Measurements from ENCODE around the gene SLC25A43.
"Not testable (repeated sequence)": the region's sequence is repeated elsewhere in the genome, so short reads cannot be mapped to it uniquely, and the experiment has no call there.

SLC25A43 gene

GRCh38 chrX:119468551-119469312, 69.6 kb downstream of the SLC25A43 start:
- DNase-seq: peak; percentile 75

DNA sequence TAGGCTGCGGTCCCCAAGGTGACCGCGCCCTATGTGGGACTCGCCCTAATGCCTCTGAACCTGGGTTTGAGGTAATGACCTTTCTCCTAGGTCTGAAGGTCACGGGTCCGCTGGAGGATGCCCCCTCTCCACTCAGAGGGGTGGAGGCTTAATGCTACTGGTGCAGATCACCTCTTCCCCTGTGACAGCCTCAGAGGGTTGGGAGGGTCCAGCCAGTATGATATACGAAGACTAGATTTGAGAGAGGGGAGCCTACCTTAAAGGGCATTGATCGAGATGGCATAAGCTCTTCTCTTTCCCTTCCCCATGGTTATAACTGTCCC, 70.1 kb downstream of the SLC25A43 start:
- no peak for DNase-seq

GRCh38 chrX:119474615-119475388, 75.7 kb downstream of the SLC25A43 start:
- DNase-seq: no peak

DNA sequence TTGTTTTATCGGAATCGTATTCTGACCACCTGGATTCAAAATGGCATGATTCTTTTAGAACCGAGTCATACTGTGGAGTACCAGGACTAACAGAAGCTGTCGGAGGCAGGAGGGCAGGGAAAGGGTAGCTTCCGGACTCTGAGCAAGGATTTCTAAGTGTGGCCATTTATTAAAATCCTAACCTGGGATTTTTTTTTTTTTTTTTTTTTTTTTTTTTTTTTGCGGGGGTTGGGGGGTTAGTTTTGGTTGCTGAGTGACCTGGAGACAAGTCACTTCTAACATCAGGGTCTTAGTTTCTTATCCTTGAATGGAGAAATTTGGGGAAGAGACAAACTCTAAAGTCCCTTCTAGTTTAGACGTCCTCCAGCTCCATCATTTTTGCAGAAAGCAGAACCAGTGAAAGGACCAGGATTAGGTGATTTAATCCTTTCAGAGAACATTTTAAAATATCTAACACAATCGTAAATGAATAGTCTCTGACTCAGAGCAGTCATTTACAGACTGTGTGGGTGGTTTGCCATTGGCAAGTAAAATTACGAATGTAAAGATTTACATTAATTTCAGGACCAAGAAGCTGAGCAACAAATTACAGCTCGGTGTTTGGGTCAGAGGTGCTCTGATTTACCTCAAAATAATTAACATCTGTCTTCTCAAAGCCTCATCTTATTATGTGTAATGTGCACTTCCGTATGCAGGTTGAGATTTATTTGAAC, 76.4 kb downstream of the SLC25A43 start:
- DNase-seq: no peak

DNA sequence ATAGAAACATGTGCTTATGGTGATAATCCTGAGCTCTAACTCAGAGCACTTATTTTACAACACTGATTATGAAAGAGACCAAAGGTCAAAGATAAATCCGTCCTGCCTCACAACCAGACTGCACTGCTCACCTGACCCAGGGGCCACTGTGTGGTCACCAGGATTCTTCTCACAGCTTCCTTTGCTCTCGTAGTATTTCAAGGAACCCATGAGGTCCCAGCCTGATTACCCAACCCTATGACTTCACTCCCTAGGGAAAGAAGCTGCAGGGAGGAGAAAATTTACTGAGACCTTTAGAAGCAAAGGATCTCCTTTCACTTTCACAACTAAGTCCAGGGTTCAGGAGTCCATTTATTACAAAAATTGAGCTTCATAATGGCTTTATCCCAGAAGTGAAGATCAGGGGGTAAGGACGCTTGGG, 78.7 kb downstream of the SLC25A43 start:
- DNase-seq: no peak

- DNase-seq: no peak
These were observed 79.4 kb downstream of the SLC25A43 start for GRCh38 chrX:119478504-119478903.

GRCh38 chrX:119479845-119480244, 80.7 kb downstream of the SLC25A43 start:
- no peak for DNase-seq

DNA sequence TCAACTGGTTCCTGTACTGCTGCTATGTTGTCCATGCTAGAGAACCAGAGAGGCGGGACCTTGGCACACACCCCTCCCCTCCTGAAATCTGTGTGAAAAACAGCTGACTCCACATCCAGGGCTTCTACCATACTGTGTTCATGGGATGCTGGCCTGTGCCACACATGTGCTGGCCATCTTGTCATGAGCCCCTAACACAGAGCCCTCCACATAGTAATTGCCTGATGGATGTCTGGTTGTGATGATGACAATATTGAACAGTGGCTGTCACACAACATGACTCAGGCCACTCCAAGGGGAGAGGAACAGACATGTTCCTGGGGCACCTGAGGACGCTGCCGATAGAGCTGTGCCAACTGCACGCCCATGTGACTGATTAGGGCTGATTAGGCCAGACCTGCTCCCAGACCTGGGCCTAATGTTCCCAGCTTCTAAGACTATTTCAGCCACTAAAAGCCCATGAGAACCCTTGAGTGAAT, 82.2 kb downstream of the SLC25A43 start:
- no peak for DNase-seq

GRCh38 chrX:119482041-119482440, 82.9 kb downstream of the SLC25A43 start:
- DNase-seq: no peak

DNA sequence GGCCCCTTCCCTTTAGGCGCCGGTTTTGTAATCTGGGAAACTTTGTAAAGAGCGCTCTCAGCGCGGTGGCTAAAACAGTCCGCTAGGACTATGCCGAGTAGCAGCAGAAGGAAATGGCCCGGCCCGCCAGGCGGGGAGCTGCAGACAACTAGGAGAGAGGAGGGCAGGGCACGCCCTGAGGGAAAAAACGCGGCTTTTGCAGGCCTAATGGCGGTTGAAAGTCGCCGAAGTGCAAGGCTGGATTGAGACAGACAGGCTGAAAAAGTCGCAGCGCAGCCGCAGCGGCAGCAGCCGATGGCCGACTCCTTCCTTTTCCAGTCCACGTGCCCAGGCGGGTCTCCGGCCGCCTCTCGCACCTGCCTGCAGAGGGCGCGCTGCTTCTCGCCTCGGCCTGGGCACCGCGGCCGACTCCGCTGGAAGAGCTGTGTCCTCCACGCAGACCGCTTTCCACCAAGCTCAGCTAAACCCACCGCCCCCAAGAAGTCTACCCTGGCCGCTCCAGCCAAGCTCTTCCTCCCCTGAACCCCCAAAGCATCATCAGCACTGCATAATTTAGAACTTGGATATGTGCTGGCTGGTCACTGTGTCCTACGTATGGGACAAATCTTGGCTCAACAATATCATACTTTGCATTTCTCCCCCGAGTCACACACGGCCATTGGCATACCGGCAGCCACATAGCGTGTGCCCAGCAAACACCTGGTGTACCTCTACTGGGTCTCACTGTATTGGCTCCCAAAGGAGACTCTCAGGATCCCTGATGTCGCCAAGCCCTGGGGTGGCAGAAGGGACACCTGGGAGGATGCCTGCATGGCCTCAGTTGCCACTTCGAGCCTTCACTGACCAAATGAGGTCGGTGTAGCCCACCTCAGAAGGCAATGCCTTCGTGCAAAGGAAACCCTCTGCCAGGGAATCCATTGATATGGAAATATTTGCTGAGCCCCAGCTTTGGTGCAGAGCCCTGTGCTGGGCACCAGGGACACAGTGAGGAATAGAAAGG, 83.6 kb downstream of the SLC25A43 start:
- peak; percentile 25 for DNase-seq

- no peak for DNase-seq
These were observed 87.6 kb downstream of the SLC25A43 start for GRCh38 chrX:119486745-119487144.

GRCh38 chrX:119487766-119488165, 88.6 kb downstream of the SLC25A43 start:
- not testable (repeated sequence) for DNase-seq

DNA sequence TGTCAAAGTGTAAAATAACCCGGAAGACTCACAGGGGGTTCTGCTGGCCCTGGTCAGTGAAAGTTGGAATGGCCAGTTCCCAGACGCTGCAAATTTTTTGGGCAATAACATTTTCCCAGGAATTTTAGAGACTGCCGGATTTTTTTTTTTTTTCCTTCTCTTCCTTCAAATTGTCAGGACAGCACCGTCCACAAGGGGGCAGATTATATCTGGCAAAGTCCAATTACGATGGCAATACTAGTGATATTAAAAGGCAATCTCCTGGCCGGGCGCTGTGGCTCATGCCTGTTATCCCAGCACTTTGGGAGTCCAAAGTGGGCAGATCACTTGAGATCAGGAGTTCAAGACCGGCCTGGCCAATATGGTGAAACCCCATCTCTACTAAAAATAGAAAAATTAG, 89.6 kb downstream of the SLC25A43 start:
- DNase-seq: peak; percentile 39

DNA sequence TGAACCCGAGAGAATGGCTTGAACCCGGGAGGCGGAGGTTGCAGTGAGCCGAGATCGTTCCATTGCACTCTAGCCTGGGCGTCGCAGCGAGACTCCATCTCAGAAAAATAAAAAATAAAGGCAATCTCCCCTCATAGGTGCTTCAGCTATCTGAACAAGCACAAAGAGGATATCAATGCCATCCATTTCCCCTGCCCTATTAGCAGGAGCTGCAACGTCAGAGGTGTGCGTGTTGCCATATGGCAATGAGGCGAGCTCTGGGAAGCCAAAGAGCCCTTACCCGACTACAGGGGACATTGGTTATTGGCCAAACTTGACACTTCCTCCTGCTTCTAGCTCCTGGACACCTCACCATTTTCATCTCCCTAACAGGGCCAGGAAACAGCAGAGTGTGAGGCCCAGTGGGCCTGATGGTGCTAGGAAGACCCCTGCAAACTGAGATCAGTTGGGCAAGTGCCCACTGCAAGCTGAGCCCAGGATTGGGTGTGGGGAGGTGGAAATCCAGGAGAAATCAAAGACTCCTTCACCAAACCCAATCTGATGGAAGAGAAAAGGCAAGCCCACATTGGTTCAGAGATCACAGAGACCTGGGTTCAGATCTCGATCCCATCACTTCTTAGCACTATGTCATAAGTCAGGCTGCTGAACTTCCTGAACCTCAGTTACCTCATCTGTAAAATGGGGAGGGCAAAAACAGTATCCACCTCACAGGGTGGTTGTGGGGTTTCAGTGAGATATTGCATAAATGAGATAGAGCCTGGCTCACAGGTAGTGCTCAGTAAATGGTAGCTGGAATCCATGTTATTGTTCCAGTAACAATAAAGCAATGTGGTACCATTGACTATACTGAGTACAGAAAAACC, 90.3 kb downstream of the SLC25A43 start:
- no peak for DNase-seq

DNA sequence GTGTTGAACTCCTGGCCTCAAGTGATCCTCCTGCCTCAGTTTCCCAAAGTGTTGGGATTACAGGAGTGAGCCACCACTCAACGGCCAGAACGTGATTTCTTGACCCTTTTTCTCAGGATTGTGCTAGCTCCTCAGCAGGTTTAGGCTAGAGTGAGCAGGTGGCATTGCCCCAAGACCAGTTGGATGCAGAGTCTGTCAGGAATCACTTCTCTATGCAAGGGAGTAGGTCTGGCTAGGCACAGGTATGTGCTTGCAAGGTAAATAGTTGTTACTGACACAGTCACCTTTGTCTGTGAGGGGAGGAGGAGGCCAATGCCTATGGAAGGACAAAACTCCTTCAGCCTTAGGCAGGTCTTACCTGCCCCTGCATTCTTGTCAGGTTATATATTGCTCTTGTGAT, 93.3 kb downstream of the SLC25A43 start:
- DNase-seq: no peak

DNA sequence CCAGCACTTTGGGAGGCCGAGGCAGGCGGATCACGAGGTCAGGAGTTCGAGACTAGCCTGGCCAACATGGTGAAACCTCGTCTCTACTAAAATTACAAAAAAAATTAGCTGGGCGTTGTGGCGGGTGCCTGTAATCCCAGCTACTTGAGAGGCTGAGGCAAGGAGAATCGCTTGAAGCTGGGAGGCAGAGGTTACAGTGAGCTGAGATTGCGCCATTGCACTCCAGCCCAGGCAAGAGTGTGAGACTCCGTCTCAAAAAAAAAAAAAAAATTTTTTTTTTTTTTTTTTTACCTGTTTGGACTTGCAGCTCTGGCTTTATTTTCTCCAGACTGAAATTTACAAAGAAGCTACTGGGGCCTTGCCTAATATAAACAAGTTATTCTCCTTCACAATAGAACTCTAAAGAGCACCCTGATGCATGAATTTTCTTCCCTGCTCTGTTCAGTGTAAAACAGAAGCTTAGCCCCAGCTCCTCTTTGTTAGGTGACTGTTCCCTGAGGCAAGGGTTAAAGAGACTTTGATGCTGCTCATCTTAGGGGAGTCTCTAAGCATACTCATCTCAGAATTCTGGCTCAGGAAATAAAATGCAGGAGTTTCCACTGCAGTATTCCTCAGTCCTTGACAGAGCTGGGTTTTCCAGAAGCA, 94.8 kb downstream of the SLC25A43 start:
- not testable (repeated sequence) for DNase-seq

- no peak for DNase-seq
These were observed 96.9 kb downstream of the SLC25A43 start for GRCh38 chrX:119495734-119496726.

- DNase-seq: no peak
These were observed 98.0 kb downstream of the SLC25A43 start for GRCh38 chrX:119497185-119497584.

DNA sequence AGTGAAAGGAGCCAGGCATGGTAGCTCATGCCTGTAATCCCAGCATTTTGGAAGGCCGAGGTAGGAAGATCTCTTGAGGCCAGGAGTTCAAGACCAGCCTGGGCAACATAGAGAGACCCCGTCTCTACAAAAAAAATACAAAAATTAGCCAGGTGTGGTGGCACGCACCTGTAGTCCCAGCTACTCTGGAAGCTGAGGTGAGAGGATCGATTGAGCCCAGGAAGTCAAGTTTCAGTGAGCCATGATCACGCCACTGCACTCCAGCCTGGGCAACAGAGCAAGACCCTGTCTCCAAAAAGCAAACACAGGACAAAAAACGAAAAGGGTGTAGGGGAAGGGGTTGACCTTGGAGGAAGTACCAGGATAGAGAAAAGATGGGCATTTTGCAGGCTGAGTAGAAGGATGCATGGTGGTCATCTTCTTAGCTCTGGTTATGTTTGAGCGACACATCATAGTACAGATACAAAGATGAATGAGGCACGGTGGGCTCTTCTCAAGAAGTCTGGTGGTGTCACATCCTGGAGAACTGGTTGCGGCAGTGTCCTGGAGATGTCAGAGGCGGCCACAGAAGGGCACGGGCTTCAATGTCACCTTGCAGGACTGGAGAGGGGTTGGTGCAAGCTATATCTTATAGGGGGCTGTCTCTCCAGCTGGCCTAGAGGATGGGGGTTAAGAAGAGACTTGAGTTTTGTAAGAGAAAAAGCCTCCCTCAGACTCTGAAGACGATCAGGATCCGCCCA, 101.1 kb downstream of the SLC25A43 start:
- no peak for DNase-seq
